GM12874 (cell line): ENCODE results near the gene FBXL19.

ENCODE experiments used
- TF ChIP-seq, protein P1 (sequence below): IDR thresholded peaks from 2 replicates; pipeline ENCODE4 v1.5.1; 2011; ENCODE audit warnings: low read depth, mild to moderate bottlenecking, control low read depth, low read length, moderate library complexity; ENCODE audit not compliant: insufficient read depth

Gene FBXL19

GRCh38 chr16:30985401-30986128 is 62.2 kb downstream of the FBXL19 start:
- TF ChIP-seq, protein P1, sequence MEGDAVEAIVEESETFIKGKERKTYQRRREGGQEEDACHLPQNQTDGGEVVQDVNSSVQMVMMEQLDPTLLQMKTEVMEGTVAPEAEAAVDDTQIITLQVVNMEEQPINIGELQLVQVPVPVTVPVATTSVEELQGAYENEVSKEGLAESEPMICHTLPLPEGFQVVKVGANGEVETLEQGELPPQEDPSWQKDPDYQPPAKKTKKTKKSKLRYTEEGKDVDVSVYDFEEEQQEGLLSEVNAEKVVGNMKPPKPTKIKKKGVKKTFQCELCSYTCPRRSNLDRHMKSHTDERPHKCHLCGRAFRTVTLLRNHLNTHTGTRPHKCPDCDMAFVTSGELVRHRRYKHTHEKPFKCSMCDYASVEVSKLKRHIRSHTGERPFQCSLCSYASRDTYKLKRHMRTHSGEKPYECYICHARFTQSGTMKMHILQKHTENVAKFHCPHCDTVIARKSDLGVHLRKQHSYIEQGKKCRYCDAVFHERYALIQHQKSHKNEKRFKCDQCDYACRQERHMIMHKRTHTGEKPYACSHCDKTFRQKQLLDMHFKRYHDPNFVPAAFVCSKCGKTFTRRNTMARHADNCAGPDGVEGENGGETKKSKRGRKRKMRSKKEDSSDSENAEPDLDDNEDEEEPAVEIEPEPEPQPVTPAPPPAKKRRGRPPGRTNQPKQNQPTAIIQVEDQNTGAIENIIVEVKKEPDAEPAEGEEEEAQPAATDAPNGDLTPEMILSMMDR, result no peak

DNA sequence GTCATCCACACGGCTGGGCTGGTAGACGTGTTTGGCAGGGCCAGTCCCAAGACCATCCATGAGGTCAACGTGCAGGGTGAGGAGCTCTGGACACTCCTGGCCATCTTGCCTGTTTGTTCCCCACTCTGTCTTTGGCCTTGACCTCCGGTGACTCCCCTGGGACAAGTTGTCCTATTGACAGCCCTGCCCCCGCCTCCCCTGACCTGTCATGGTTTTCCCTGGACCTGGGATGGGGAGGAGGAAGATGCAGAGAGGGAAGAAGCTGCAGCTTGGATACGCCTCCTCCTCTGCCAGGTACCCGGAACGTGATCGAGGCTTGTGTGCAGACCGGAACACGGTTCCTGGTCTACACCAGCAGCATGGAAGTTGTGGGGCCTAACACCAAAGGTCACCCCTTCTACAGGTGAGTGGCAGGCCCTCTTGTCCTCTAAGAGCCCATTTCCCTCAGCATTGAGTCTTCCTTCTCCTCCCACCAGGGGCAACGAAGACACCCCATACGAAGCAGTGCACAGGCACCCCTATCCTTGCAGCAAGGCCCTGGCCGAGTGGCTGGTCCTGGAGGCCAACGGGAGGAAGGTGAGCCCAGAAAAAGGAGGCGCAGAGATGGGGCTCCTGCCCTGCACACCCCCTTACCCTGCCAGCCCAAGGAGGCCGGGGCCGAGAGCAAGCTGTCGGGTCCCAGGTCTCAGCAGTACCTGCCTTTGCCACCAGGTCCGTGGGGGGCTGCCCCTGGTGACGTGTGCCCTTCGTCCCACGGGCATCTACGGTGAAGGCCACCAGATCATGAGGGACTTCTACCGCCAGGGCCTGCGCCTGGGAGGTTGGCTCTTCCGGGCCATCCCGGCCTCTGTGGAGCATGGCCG is 63.0 kb downstream of the FBXL19 start:
- TF ChIP-seq, protein P1, result no peak

GRCh38 chr16:30987581-30988190 is 64.3 kb downstream of the FBXL19 start:
- TF ChIP-seq, protein P1, result no peak

- TF ChIP-seq, protein P1, result no peak
Observed at GRCh38 chr16:30989469-30990047, 66.2 kb downstream of the FBXL19 start.

DNA sequence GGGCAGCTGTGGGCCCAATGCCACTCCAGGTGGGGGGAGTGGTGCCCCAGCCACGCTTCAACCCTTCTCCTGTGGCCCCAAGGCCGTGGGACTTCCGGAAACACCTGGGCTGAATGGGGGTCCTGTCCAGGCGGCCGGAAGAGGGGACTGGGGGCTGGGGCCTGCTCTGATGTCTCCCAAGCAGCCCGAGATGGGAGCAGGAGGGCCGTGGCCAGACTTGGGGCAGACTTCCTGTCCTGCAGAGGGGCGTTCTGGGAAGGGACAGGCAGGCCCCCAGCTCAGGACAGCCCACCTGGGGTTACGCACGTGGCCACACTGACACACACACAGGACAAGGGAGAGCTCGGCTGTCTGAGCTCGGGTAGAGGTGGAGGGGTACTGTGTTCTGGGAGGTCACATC is 66.7 kb downstream of the FBXL19 start:
- TF ChIP-seq, protein P1, result no peak

DNA sequence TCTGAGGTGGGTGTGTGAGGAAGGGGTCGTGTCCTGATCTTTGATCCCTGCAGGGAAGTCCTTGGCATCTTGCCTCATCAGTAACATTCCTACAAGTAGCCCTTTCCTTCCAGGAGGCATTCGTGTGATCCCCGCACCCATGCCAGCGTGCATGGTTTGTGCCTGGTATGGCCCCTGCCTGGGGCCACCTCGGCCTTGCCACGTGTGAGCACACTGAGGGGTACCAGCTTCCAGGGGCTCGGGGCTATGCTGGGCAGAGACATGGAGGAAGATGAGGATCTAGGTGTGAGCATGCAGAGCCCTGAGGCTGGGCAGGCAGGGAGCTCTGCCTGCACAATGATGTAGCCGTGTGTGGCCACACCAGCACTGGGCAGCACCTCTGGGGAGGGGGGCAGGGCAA is 67.7 kb downstream of the FBXL19 start:
- TF ChIP-seq, protein P1, result no peak

DNA sequence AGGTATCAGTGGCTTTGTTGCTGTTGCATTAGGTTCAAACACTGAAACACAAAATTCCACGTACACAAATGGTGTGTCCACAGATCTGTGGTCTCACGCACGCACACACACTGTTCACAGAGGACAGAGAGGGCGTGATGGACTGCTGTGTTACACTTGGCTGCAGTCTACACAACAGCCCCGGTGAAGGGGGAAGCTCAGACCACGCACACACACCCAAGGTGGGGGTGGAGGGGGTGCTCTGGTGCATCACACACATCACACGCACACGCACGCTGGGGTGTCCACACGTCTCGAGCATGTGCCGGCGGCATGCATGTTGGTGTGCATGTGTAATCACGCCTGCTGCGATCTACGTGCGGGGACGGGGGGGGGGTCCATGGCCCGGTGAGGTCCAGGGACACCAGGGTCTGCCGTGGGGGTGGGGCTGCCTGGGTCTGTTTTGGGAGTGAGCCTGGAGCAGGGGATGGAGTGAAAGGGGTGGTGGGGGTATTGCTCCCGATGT is 69.0 kb downstream of the FBXL19 start:
- TF ChIP-seq, protein P1, result no peak
